HG02938 (cell line): Measurements from ENCODE around the gene SKI.
"Not testable (repeated sequence)": the region's sequence is repeated elsewhere in the genome, so short reads cannot be mapped to it uniquely, and the experiment has no call there.

Experiments used
- ATAC-seq: cut with Tn5 transposase; IDR thresholded peaks from one replicate; pipeline ENCODE4 v1.9.1; 2021; ENCODE audit warnings: mild to moderate bottlenecking, moderate library complexity; ENCODE audit not compliant: unreplicated experiment

Gene SKI

DNA sequence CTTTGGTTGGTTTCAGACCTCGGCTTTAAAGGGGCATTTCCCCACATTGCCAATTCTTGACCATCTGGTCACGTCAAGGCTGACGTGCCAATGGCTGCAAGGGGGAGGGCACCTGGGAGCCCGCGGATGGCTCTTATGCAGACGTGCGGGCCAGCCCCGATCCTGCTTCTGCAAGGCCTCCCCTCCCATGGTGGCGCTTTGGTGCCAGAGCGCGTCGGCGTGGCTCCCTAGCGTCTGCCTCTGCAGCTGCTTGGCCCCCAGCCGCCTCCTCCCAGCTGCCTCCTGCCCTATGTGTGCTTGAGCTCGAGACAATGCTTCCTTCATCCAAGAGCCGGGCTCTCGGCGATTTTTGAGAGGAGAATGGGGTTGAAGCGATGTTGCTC is 29.1 kb downstream of the SKI start:
- ATAC-seq, result no peak

DNA sequence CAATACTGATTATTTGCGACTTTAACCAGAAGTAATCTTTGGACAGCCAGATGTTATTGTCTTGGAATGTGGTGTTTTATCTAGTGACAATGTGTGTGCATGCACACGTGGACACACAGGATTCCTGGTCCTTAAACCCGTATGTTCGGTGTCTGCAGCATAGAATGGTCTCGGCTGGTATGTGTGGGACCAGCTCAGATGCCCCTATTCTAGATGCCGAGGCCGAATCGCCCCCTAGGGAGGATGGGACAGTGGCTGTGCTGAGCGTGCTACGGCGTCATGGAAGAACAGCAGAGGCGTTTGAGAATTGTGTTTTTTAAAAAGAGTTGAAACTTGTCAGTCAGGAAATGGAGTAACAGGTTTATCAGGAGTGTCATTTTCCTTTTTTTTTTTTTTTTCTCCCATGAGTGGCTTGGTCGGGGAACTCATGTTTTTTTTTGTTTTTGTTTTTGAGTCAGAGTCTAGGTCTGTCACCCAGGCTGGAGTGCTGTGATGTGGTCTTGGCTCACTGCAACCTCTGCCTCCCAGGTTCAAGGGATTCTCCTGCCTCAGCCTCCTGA is 30.1 kb downstream of the SKI start:
- ATAC-seq, result no peak

DNA sequence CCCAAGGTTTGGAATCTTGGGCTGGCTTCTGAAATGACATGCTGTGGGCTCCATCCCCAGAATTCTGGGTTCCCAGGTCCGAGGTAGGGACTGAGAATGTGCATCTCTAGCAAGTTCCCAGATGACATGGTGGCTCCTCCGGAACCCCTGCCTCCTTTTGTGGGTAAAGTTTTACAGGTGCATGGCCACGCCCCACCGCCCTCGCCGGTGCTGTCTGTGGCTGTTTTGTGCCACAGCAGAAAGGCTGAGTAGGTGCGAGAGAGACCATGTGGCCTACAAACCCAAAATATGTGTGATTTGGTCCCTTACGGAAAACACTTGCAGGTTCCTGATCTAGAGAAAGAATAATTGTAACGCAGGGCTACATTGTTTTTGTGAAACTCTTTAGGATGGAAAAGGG is 30.9 kb downstream of the SKI start:
- no peak for ATAC-seq

DNA sequence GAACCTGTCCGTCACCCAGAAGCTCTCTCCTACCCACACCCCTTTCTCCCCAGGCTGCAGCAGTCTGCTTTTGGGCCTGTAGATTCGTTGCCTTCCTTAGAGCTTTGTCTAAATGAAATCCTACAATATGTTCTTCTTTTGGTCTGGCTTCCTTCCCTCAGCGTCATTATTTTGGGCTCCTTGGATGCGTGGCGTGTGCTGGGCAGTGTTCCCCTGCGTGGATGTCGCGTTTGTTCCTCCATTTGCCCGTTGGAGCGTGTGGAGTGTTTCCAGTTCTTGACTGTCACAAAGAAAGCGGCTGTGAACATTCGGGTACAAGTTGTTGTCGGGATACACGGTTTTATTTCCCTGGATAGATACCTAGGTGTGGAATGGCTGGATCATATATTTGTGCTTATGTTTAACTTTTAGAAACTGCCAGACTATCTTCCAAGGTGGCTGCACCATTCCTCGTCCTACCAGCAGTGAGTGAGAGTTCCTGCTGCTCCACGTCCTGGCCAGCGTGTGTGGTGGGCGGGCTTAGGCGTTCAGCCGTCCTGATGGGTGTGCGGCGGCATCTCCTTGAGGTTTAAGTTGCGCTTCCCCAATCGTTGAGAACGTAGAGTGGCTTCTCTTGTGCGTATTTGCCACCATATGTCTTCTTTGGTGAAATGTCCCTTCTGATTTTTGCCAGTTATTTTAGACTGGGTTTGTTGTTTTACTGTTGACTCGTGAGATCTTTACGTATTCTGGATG is 31.7 kb downstream of the SKI start:
- no peak for ATAC-seq

DNA sequence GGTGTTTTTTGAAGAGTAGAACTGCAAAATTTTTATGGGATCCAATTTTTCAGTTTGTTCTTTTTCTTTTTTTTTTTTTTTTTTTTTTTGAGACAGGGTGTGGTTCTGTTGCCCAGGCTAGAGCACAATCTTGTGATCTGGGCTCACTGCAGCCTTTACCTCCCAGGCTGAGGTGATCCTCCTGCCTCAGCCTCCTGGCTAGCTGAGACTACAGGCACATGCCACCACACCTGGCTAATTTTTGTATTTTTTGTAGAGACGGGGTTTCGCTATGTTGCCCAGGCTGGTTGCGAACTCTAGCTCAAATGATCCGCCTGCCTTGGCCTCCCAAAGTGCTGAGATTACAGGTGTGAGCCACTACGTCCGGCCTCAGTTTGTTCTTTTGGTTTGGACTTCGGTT is 32.4 kb downstream of the SKI start:
- ATAC-seq, result not testable (repeated sequence)

DNA sequence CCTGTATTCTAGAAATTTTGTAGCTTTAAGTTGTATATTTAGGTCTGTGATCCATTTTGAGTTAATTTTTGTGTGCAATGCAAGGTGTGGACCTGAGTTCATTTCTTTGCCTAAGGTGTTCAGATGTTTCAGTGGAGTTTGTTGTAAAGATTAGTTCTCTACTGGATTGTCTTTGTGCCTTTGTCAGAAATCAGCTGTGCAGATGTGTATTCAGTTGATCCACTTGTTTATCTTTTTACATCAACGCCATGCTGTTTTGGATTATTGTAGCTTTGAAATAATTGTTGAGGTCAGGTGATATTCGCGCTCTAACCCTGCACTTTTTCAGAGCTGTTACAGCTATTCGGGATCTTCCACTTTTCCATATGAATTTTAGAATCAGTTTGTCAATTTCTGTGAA is 32.8 kb downstream of the SKI start:
- no peak for ATAC-seq

DNA sequence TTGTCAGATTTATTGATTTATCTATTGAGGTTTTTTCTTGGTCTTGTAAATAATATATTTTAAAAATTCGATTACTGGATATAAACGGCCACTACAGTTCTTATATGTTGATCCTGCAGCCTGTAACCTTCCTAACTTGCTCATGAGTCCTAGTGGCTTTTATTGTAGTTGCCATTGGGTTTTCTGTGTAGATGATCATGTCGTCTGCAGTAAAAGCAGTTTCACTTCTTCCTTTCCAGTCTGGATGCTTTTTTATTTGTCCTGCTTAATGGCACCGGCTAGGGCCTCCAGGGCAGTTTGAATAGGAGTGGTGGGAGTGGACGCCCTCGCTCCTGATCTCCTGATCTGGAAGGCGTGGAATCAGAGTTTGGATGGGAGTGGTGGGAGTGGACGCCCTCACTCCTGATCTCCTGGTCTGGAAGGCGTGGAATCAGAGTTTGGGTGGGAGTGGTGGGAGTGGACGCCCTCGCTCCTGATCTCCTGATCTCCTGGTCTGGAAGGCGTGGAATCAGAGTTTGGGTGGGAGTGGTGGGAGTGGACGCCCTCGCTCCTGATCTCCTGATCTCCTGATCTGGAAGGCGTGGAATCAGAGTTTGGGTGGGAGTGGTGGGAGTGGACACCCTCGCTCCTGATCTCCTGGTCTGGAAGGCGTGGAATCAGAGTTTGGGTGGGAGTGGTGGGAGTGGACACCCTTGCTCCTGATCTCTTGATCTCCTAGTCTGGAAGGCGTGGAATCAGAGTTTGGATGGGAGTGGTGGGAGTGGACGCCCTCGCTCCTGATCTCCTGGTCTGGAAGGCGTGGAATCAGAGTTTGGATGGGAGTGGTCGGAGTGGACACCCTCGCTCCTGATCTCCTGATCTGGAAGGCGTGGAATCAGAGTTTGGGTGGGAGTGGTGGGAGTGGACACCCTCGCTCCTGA is 33.6 kb downstream of the SKI start:
- not testable (repeated sequence) for ATAC-seq

DNA sequence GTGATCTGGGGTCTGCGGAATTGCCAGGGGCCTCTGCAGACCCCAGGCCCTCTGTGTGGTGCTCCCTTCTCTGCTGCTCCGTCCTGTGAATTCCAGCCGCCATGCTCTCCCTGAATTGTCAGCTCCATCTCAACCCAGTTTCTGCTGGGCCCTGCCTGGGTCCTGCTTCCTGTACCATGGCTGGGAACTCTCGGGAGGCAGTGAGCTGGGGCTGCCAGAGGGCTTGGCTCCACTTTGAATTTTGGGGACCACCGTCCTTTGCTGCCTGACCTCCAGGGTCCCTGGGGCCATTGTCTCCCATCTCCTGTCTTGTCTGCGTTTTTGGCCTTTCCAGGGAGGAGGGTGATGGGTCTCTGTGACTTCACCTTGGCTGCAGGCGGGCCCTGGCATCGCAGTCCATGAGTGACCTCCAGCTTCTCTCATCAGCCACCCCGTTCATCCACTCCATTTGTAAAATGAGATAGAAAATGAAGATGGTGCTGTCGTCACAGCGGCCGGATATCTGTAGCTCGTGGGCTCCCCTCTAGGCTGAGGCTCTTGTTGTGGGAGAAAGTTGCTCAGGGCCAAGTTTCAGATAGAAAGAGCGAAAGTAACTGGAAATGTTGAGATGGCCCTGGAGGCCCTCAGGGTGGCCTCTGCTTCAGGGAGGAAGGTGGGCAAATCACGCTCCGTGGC is 38.3 kb downstream of the SKI start:
- no peak for ATAC-seq

DNA sequence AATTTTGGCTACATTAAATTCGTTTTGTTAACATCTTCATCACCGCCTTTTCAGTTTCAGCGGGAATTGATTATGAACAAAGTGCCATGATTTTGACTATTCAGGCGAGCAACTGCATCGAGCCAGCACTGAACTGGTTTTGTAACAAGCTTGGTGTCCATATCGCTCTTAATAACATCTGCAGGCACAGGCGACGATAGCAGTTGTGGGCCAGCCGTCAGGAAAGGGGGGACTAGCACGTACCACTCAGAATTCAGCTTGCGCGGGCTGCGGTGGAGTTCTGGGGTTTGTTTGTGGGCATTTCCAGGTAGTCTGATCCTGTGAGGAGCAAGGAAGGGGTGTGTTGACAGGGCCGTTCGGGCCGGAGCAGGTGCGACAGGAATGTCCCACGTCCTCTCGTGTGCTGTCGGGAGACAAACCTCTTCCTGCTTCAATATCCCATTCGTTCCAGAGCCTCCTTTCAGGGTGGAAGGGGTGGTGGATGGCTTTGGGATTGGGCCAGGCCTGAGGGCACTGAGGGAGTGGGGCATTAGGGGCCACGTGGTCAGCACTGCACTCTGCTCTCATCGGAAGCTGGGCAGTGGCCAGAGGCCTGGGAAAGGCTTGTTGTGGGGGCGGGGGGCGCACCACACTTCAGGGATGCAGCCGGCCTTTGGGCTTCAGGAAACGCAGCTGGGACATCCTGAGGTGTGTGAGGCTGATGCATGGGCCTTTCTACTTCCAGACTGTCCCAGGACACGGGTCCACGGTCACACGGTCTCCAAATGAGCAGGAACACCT is 39.1 kb downstream of the SKI start:
- no peak for ATAC-seq

DNA sequence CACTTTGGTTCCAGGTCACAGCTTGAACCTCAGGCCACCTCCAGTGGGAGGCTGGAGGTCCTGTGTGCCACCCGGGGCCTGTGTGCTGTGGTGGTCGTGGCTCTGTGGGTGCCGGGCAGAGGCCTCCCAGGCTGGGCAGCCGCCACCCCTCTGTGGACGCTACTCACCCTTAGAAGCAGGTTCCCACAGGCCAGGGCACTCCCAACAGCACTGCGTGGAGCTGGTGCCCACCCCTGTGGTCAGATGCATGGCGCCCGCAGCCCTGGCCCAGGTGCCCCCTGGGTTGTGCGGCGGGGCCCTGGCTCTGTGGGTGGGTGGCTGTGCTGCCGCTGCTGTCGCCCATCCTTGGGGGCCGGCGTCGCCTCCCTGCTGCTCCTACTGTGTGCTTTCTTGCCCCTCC is 39.7 kb downstream of the SKI start:
- ATAC-seq, result no peak

DNA sequence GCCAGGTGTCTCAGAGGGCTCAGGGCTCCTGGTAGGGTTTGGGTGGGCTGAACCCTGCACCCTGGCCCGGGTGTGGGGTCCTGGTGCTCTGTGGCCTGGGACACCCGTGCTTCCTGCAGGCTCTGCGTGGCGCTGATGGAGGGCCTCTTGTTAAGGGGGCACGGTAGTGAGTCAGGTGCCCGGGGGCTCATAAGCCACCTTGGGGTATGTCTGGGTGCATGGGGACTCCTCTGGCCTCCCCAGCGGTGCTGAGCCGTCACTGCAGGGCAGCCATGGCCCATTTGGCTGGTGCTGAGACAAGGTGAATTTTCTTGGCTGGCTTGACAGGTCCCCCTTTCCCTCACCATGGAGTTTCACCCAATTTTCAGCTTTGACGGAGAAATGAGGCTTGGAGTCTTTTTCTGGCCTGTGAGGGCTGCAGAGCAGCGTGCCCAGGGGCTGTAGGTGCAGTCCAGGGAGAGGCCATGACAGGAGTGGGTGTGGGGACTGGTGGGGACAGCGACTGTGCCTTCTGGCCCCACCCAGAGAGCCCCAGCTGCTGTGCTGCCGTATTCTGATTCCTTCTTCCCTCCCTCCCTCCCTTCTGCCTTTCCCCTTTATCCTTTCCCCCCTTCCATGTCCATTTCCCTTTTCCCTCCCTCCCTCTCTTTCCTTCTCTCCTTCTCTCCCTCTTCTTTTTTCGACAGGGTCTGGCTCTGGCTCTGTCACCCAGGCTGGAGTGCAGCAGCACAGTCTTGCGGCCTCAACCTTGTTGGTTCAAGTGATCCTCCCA is 40.4 kb downstream of the SKI start:
- ATAC-seq, result no peak

DNA sequence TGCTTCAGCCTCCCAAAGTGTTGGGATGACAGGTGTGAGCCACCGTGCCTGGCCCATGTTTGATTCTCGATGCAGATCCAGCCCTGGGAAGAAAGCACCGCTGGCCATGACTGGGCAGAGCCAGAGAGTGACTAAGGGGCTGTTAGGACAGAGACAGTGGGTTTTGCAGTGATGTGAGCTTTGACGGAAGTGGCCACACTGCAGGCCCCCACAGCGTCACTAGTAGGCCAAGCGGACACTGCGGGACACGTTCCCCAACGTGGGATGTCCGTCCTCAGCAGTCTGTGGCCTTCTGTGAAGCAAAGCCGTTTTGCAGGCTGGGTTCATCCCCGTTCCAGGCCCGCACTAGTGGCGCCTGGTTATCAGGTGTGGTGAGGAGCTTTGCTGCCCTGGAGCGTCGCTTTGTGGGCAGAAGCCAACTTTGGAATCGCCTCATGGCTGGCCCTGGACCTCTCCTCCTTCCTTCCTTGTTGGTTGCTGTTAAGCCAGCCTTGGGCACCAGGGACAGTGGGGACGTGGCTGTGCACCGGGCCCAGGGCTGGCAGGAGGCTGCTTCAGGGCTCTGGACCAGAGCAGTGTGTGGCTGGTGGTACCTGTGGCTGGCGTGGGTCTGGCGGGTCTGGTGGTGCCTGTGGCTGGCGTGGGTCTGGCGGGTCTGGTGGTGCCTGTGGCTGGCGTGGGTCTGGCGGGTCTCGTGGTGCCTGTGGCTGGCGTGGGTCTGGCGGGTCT is 41.2 kb downstream of the SKI start:
- no peak for ATAC-seq

DNA sequence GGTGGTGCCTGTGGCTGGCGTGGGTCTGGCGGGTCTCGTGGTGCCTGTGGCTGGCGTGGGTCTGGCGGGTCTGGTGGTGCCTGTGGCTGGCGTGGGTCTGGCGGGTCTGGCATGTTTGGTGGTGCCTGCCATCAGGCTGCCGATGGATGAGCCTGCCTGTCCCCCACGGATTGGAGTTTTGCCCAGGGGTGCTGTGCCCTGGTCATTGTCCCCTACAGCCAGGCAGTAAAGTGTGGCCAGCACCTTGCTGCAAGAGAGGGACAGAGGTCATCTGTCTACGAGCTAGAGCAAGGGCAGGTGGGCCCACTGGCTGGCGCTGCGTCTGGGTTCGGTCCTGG is 41.8 kb downstream of the SKI start:
- ATAC-seq, result no peak

DNA sequence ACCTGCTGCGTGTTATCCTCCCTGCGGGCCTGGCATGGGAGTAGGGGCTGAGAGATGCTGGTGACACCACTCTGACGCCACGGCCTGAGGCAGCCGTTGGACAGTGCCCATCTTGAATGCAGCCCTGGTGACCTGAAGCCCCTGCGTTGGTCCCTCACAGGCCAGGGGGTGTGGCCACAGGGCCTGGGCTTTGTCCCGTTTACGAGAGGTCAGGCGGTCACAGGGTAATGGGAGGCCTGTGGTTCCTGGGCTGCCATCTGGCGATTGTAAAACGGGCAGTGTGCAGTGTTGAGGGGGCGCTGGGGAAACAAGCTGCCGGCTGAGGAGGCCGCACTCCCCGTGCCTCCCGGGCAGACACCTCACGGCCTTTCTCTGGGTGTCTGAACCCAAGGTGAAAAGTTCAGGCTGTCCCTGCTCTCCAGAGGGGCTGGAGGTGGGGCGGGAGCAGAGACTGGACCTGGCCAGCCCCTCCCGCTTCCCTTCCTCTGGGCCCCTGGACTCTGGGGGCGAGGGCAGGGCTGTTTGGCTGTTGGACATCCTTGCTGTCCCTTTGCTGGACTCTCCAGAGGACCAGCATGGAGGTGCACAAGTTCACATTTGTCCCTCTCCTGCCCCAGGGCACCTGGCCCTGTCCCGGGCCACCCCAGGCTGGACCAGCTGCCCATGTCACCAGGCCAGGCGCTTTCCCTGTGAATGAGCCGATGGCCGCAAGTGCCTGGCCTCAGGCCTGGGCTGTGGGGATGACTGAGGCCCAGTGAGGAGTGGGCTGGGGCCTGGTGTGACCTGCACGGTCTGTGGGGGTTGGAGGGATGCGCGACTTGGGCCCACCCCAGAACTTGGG is 42.4 kb downstream of the SKI start:
- no peak for ATAC-seq

DNA sequence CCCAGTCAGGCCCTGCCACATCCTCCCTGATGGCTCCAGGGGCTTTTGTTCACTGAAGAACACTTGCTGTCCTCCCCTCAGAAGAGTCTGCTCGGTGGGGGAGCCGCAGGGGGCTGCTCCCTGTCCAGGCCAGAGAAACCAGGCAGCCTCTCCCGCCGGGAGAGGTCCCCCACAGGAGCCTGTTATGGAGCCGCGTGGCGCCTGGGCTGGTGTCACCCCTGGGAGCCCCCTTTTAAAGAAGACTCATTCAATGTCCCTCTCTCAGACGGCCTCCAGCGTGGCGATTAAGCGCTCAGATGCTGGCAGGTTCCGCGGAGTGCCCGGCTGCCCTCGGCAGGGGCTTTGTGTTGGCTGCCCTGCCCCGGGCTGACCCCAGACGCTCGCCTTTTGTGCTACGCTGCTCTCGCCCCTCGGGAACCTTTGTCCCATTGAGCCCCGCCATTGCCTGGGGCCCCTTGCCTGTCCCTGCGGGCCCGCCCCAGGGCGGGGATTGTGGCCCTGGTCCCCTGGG is 43.1 kb downstream of the SKI start:
- ATAC-seq, result no peak

DNA sequence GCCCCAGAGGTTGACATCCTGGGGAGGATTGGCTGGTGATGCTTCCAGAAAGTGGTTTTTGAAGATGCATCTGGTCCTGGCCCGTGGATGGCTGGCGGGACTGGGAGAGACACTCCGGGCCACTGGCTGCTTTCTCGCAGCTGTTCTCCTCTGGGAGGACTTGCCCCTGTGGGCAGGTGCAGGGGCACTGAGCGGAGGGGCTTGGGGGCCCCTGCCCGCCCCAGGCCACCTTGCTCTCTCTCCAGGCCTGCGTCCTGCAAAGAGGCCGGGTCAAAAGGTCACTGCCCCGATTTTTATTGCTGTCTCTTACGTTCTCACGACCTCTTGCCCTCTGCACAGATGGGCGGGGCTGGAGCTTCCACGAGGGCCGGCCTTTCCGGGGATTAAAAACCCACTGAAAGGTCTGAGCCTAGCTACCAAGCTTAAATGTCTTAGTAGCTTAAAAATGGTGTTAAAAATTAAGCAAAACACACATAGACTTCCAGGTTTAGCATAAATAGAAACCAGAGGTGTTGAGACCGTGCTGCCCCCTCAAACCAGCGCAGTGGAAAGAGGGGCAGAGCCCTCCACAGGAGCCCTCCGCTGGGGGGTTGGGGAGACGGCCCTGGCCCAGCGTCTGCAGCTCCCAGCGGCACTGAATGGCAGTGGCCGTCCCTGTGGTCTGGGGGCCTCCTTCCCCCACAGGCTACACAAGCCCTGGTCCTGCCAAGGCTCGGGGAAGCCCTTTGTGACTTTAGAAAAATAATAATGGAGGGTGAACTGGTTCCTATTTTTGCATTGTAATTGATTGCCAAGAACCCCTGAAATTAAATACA is 43.9 kb downstream of the SKI start:
- ATAC-seq, result no peak

DNA sequence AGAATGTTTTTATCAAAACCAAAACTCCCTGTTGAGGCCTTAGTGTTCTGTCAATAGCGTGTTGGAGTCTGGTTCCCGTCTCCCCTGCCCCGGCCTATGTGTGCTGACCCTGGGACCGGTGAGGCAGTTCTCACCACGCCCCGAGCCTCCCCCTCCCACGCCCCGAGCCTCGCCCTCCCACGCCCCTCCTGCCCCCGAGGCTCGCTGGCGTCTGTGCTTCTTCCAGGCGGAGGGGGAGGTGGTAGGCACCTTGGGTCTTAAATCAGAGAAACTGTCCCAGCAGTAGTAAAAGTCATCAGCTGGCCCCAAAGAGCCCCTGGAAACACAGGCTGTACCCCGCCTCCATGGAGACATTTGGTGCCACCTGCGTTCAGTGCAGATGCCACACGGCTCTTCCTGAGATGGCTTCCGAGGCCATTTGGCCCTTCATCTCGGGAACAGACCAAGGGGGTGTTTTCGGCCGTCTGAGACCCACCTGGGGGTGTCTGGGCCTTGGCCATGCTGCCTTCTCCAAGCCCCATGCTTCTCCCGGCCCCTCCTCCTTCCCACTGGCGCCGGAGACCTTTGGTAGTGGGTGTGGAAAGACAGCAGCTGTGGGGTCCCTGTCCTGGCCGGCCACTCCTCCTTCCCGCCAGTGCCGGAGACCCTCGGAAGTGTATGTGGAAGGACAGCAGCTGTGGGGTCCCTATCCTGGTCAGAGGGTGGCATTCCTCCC is 44.7 kb downstream of the SKI start:
- ATAC-seq, result no peak
